Suprapubic skin (tissue), 4 donors: ENCODE results near the gene AAK1.

Experiments
- CTCF ChIP-seq, 2 donors: fragments of 200-600 bp in 1 of 2; fragments of 450-650 bp in 1 of 2; sonication (generic) in 1 of 2; IDR thresholded peaks; one replicate each; pipeline ENCODE4 v1.5.1; 2016 to 2019; ENCODE audit warnings: antibody characterized with exemption in 2 of 2, mild to moderate bottlenecking in 1 of 2, moderate library complexity in 1 of 2
- EP300 ChIP-seq: sonication (generic); formaldehyde crosslinking; IDR thresholded peaks from one replicate; pipeline ENCODE4 v1.6.1; 2017; ENCODE audit warnings: antibody characterized with exemption
- POLR2A ChIP-seq, 2 donors: fragments of 450-650 bp; IDR thresholded peaks; one replicate each; pipeline ENCODE4 v1.6.1; 2017; ENCODE audit warnings: antibody characterized with exemption in 2 of 2, mild to moderate bottlenecking in 2 of 2, moderate library complexity in 2 of 2
- POLR2AphosphoS5 ChIP-seq, 3 donors: sonication (generic); formaldehyde crosslinking; IDR thresholded peaks; one replicate each; pipeline ENCODE4 v1.6.1; 2017; ENCODE audit warnings: antibody characterized with exemption in 3 of 3

GRCh38 chr2:69461404-69461803 lies 182.1 kb downstream of the AAK1 start:
- TF ChIP-seq CTCF (IDR thresholded peaks at IDR 0.05) (no peak), POLR2A (IDR thresholded peaks at IDR 0.05) (no peak), POLR2AphosphoS5 (IDR thresholded peaks at IDR 0.05) (no peak), EP300 (no peak)
